MM.1S (cell line): ENCODE measurements around the gene UBFD1.

Source experiments
- DNase-seq: peaks from one replicate; pipeline ENCODE4 v3.0.0-alpha.2; 2015
- H2AFZ ChIP-seq: fragments of 300-600 bp; sonication (generic); 2 replicates; pipeline ENCODE4 v1.6.0; 2016; ENCODE audit warnings: antibody characterized with exemption, low read length
- H3F3A ChIP-seq: fragments of 300-600 bp; sonication (generic); 2 replicates; pipeline ENCODE4 v1.6.1; 2016; ENCODE audit warnings: mild to moderate bottlenecking, antibody characterized with exemption, low read length, moderate library complexity, mixed read lengths; ENCODE audit not compliant: insufficient read depth
- H3K27ac ChIP-seq: fragments of 300-600 bp; sonication (generic); 2 replicates; pipeline ENCODE4 v1.5.1; 2016; ENCODE audit warnings: mild to moderate bottlenecking, low read length
- H3K27me3 ChIP-seq: fragments of 300-600 bp; sonication (generic); replicated peaks from 2 replicates; pipeline ENCODE4 v1.6.0; 2016; ENCODE audit warnings: low read length; ENCODE audit not compliant: insufficient read depth
- H3K36me3 ChIP-seq: fragments of 300-600 bp; sonication (generic); replicated peaks from 2 replicates; pipeline ENCODE4 v1.6.1; 2016; ENCODE audit warnings: mild to moderate bottlenecking, low read length, mixed read lengths; ENCODE audit not compliant: insufficient read depth
- H3K4me1 ChIP-seq: fragments of 300-600 bp; sonication (generic); 2 replicates; pipeline ENCODE4 v1.6.1; 2016; ENCODE audit warnings: low read length, mixed read lengths
- H3K4me2 ChIP-seq: fragments of 300-600 bp; sonication (generic); 2 replicates; pipeline ENCODE4 v1.6.0; 2016; ENCODE audit warnings: low read depth, low read length
- H3K4me3 ChIP-seq: fragments of 300-600 bp; sonication (generic); 2 replicates; pipeline ENCODE4 v1.5.1; 2016; ENCODE audit warnings: low read length, mixed read lengths
- H3K79me2 ChIP-seq: fragments of 300-600 bp; sonication (generic); 2 replicates; pipeline ENCODE4 v1.6.1; 2016; ENCODE audit warnings: mixed run types, low read length, mixed read lengths
- H3K9ac ChIP-seq: fragments of 300-600 bp; sonication (generic); 2 replicates; pipeline ENCODE4 v1.6.1; 2016; ENCODE audit warnings: low read length, mixed read lengths
- H3K9me2 ChIP-seq: fragments of 300-600 bp; sonication (generic); replicated peaks from 2 replicates; pipeline ENCODE4 v1.6.1; 2016; ENCODE audit warnings: mild to moderate bottlenecking, low read length, mixed read lengths; ENCODE audit not compliant: insufficient read depth
- H3K9me3 ChIP-seq: fragments of 300-600 bp; sonication (generic); replicated peaks from 2 replicates; pipeline ENCODE4 v1.6.1; 2016; ENCODE audit warnings: mild to moderate bottlenecking, low read length, mixed read lengths; ENCODE audit not compliant: insufficient read depth
- H4K20me1 ChIP-seq: fragments of 300-600 bp; sonication (generic); 2 replicates; pipeline ENCODE4 v1.6.1; 2016; ENCODE audit warnings: mild to moderate bottlenecking, low read length, moderate library complexity, mixed read lengths; ENCODE audit not compliant: insufficient read depth
- EZH2 ChIP-seq: fragments of 300-600 bp; sonication (generic); optimal IDR thresholded peaks from 2 replicates; pipeline ENCODE3; 2017; ENCODE audit warnings: low read depth, mild to moderate bottlenecking, antibody characterized with exemption, low read length, mixed read lengths
- EZH2phosphoT487 ChIP-seq: fragments of 300-600 bp; sonication (generic); IDR thresholded peaks from 2 replicates; pipeline ENCODE4 v1.6.1; 2018; ENCODE audit warnings: antibody characterized with exemption, low read length
- TF ChIP-seq, protein P1 (sequence below): fragments of 300-600 bp; sonication (generic); IDR thresholded peaks from 2 replicates; pipeline ENCODE4 v1.5.1; 2016; ENCODE audit warnings: antibody characterized with exemption, low read length, mixed read lengths

UBFD1 gene, protein sequence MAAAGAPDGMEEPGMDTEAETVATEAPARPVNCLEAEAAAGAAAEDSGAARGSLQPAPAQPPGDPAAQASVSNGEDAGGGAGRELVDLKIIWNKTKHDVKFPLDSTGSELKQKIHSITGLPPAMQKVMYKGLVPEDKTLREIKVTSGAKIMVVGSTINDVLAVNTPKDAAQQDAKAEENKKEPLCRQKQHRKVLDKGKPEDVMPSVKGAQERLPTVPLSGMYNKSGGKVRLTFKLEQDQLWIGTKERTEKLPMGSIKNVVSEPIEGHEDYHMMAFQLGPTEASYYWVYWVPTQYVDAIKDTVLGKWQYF

DNA sequence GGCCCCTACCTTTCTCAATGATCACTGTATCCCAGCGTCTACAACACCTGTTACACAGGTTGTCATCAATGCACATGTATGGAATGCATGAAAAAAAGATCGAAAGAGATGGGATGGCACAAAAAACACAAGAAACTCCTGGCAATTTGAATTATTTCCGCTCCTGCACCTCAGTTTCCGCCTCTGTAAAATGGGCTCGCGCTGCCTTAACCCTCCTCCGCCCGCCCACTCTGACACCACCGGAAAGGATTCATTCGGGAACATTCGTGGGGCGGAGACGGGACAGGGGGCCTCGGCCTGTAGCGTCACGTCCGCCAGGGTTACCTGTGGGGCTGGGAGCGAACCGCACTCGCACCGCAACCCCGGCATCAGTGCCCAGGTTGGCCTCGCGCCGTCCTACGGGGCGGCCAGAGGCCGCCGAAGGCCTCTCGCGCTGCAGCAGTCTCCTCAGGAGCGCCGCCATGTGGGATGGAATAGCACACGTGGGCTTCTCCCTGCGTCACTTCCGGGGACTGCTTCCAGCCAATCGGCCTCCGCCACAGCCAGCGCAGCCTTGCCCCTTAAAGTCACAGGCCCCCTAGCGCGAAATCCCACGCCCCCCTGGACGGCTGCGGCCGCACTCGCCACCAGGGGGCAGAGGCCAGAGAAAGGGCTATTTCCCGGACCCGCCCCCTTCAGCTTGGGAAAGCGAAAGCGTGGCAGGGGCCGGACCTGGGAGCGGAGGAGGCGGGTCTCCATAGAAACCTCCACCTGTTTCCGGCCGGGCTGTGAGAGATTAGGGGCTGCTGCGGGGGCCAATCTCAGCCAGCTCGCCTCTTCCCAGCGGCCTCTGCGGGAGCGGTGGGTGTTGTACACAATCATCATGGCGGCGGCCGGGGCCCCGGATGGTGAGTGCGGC lies at the start of gene UBFD1, which contains the start of gene EARS2:
UBFD1 (plus strand) TSS at position 847 of the 898 bp plus-strand sequence; CDS start at position 863, 16 bp downstream.
EARS2 (minus strand) TSS at position 470 of the 898 bp plus-strand sequence; CDS start at position 463, 7 bp downstream.
- TF ChIP-seq, protein P1, sequence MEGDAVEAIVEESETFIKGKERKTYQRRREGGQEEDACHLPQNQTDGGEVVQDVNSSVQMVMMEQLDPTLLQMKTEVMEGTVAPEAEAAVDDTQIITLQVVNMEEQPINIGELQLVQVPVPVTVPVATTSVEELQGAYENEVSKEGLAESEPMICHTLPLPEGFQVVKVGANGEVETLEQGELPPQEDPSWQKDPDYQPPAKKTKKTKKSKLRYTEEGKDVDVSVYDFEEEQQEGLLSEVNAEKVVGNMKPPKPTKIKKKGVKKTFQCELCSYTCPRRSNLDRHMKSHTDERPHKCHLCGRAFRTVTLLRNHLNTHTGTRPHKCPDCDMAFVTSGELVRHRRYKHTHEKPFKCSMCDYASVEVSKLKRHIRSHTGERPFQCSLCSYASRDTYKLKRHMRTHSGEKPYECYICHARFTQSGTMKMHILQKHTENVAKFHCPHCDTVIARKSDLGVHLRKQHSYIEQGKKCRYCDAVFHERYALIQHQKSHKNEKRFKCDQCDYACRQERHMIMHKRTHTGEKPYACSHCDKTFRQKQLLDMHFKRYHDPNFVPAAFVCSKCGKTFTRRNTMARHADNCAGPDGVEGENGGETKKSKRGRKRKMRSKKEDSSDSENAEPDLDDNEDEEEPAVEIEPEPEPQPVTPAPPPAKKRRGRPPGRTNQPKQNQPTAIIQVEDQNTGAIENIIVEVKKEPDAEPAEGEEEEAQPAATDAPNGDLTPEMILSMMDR = peak; percentile 89
- no peak for TF ChIP-seq EZH2
- Histone ChIP-seq H3K27ac (peak within 1 kb of the TSS; percentile 85), H3K79me2 (peaks cover 77% of the 10 kb centered on the region), H3K9ac (peak within 1 kb of the TSS; percentile 89), H2AFZ (peak within 1 kb of the TSS; percentile 67), H4K20me1 (no peaks in the 10 kb centered on the region), H3K4me2 (peak within 1 kb of the TSS; percentile 77), H3K4me1 (peaks cover 13% of the 10 kb centered on the region; the same call in 1 of the 2 replicates), H3K9me3 (no peaks in the 10 kb centered on the region), H3K9me2 (no peaks in the 10 kb centered on the region), H3K4me3 (peak within 1 kb of the TSS; percentile 85), H3F3A (peaks cover 18% of the 10 kb centered on the region), H3K27me3 (no peaks in the 10 kb centered on the region), H3K36me3 (peaks cover 8% of the 10 kb centered on the region)
- DNase-seq = peak; percentile 99

DNA sequence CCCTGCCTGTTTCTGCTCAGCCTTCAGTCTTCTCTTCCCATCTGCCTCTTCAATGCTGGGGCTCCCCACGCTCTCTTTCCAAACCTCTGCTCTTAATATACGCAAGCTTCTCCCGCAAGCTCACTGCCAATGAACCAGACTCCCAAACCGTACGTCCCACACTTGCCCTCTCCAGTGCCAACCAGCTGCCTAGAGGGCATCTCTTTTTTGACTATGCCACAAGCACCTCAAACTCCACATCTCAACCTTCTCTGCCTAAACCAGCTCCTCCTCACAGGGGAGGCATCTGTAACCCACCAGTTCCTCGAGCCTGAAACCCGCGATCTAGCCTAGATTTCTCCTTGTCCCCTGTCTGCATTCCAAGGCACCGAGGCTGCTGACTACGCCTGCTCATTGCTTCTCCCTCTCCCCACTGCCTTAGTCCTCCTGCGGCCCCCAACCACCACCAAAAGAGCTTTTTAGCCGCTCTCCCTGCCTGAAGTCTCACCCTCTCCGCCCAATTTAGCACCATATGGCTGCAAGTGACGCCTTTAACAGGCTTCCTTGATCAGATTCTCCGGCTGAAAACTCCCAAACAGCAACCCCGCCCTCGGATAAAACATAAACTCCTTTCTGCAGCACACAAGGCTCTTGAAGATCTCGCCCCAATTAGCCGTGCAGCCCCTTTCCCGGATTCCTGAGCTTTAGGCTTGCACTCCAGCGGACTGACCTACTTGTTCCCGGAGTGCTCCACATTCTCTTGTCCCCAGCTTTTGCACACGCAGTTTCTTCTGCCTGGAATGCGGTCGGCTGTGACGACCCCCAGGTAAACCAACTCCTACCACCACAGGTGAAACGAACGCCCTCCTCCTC lies 48.7 kb upstream of the UBFD1 start:
- Histone ChIP-seq H3K9ac (peak overlapping the region; percentile 57), H3K9me3 (no peaks in the 10 kb centered on the region), H3K27me3 (no peaks in the 10 kb centered on the region), H4K20me1 (peaks cover 22% of the 10 kb centered on the region), H3F3A (peaks cover 9% of the 10 kb centered on the region; the same call in 1 of the 2 replicates), H3K4me1 (0 out of 2 replicates have a peak, but pooled peaks cover 5% of the 10 kb centered on the region), H3K27ac (no peak overlapping the region), H2AFZ (0 out of 2 replicates have a peak overlapping the region, but pooled peaks have one; percentile 4), H3K4me3 (peak overlapping the region; percentile 87), H3K9me2 (no peaks in the 10 kb centered on the region), H3K4me2 (peak overlapping the region; percentile 93), H3K79me2 (peaks cover 68% of the 10 kb centered on the region), H3K36me3 (no peaks in the 10 kb centered on the region)
- TF ChIP-seq, protein P1 = no peak
- TF ChIP-seq EZH2phosphoT487 = no peak
- no peak for TF ChIP-seq EZH2
- no peak for DNase-seq

DNA sequence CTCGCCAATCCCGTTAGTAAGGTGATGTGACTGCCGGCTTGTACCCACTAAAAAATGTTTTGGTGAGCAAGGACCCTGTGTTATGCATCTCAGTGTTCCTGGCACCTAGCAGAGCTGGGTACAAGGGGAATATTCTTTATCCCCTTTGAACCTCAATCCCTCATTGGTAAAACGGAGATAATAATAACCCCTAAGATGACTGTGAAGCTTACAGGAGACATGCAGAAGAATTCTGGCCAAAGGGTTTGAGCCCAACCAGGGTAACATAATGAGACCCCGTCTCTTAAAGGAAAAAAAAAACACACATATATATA lies 48.1 kb upstream of the UBFD1 start:
- Histone ChIP-seq H3K4me3 (peak overlapping the region; percentile 87), H3F3A (peaks cover 9% of the 10 kb centered on the region; the same call in 1 of the 2 replicates), H4K20me1 (peaks cover 21% of the 10 kb centered on the region), H3K4me1 (0 out of 2 replicates have a peak, but pooled peaks cover 5% of the 10 kb centered on the region), H3K36me3 (no peaks in the 10 kb centered on the region), H3K27me3 (no peaks in the 10 kb centered on the region), H3K9me3 (no peaks in the 10 kb centered on the region), H3K27ac (no peak overlapping the region), H3K9ac (peak overlapping the region; percentile 57), H3K4me2 (peak overlapping the region; percentile 93), H2AFZ (0 out of 2 replicates have a peak overlapping the region, but pooled peaks have one; percentile 4), H3K79me2 (peaks cover 62% of the 10 kb centered on the region), H3K9me2 (no peaks in the 10 kb centered on the region)
- TF ChIP-seq EZH2phosphoT487 (no peak), EZH2 (no peak)
- TF ChIP-seq, protein P1 = no peak
- DNase-seq = no peak
